K562 (cell line): ENCODE results near the gene ESAM. TPM values are rescaled to one million over a fixed set of nuclear protein-coding genes. Genes with fewer than 3 reads are reported as not detected.

Experiments
- ATAC-seq: fragments of 200-7000 bp; cut with Tn5 transposase; 3 replicates; pipeline ENCODE4 v1.9.1; 2020; ENCODE audit warnings: moderate library complexity
- BruUV-seq: library from RNA; stranded (reverse); fragments of 400-500 nt; replicated peaks from 2 replicates; lab custom pipeline; 2021; lab: Mats Ljungman, UMichigan
- CTCF ChIA-PET: fragments of 300-600 bp; formaldehyde crosslinking; extraction: SDS; loops from one replicate; lab custom pipeline; 2021; ENCODE audit warnings: low intra/inter-chr PET ratio; lab: Yijun Ruan, JAX
- POLR2A ChIA-PET: fragments of 300-600, 350-650 bp; sonication (Branson Sonifier 250); formaldehyde crosslinking; extraction: SDS; loops from one replicate; lab custom pipeline; 2021; ENCODE audit warnings: antibody characterized with exemption, inconsistent platforms; lab: Yijun Ruan, JAX
- DNase-seq, 4 experiments: peaks; one replicate each; pipeline versions ENCODE4 v3.0.0 to v3.0.0-alpha.2; 2011 to 2018; ENCODE audit warnings: low spot score in 3 of 4, mixed read lengths in 3 of 4; ENCODE audit errors: extremely low read depth in 1 of 4
- FAIRE-seq: peaks from 2 replicates; lab custom pipeline; 2011; peaks lifted over from hg19 to GRCh38; lab: Jason Lieb, UNC
- H2AFZ ChIP-seq: 2 replicates; pipeline ENCODE4 v1.6.0; 2011; ENCODE audit warnings: low read depth, low read length, control low read depth, inconsistent platforms
- H3K27ac ChIP-seq: fragments of 200-600 bp; 3 replicates; pipeline ENCODE4 v1.8.0; 2011; ENCODE audit warnings: low read depth, mild to moderate bottlenecking, control low read depth, inconsistent platforms, low read length, moderate library complexity, mixed read lengths; ENCODE audit errors: extremely low read depth
- H3K27me3 ChIP-seq, 2 experiments: fragments of 300-600 bp in 1 of 2; 2 replicates in 1 of 2; 3 replicates in 1 of 2; pipeline versions ENCODE4 v1.6.0 to v1.8.0; 2011; ENCODE audit warnings: inconsistent platforms in 2 of 2, low read length in 2 of 2, mild to moderate bottlenecking in 1 of 2, mixed read lengths in 1 of 2, moderate library complexity in 1 of 2; ENCODE audit not compliant: control insufficient read depth in 2 of 2, insufficient read depth in 2 of 2
- H3K36me3 ChIP-seq: fragments of 300-600 bp; 3 replicates; pipeline ENCODE4 v1.8.0; 2011; ENCODE audit warnings: mild to moderate bottlenecking, low read length, inconsistent platforms; ENCODE audit not compliant: control insufficient read depth, insufficient read depth
- H3K4me1 ChIP-seq, 2 experiments: fragments of 200-600 bp in 1 of 2; replicated peaks in 1 of 2; 2 replicates in 1 of 2; 3 replicates in 1 of 2; pipeline versions ENCODE4 v1.5.1 to v1.8.0; 2011; ENCODE audit warnings: inconsistent platforms in 2 of 2, low read length in 2 of 2, mild to moderate bottlenecking in 1 of 2, mixed read lengths in 1 of 2, moderate library complexity in 1 of 2; ENCODE audit not compliant: control insufficient read depth in 2 of 2, insufficient read depth in 2 of 2
- H3K4me2 ChIP-seq: 2 replicates; pipeline ENCODE4 v1.6.1; 2011; ENCODE audit warnings: low read length, control low read depth, inconsistent platforms, mixed read lengths; ENCODE audit not compliant: insufficient read depth
- H3K4me3 ChIP-seq: fragments of 200-600 bp; sonication (generic), shearing (Covaris generic); 2 replicates; pipeline ENCODE4 v1.5.1; 2016; ENCODE audit warnings: control low read depth, inconsistent platforms
- H3K79me2 ChIP-seq: fragments of 200-600 bp; 3 replicates; pipeline ENCODE4 v1.8.0; 2011; ENCODE audit warnings: low read length, inconsistent platforms; ENCODE audit not compliant: control insufficient read depth, insufficient read depth
- H3K9ac ChIP-seq, 2 experiments: 2 replicates each; pipeline versions ENCODE4 v1.6.0 to v1.6.1; 2011; ENCODE audit warnings: low read depth in 2 of 2, low read length in 2 of 2, control low read depth in 1 of 2, inconsistent platforms in 1 of 2, mild to moderate bottlenecking in 1 of 2, mixed read lengths in 1 of 2; ENCODE audit not compliant: insufficient read depth in 1 of 2
- H3K9me1 ChIP-seq: one replicate; pipeline ENCODE4 v1.6.0; 2011; ENCODE audit warnings: inconsistent platforms, mild to moderate bottlenecking, low read length, moderate library complexity; ENCODE audit not compliant: control insufficient read depth, insufficient read depth
- H3K9me3 ChIP-seq: replicated peaks from 2 replicates; pipeline ENCODE4 v1.5.1; 2011; ENCODE audit warnings: low read depth, low read length, inconsistent platforms; ENCODE audit not compliant: control insufficient read depth, insufficient read depth
- H4K20me1 ChIP-seq: replicated peaks from 2 replicates; pipeline ENCODE4 v1.6.1; 2011; ENCODE audit warnings: low read length, inconsistent platforms, mixed read lengths; ENCODE audit not compliant: control insufficient read depth, insufficient read depth
- ASH1L ChIP-seq: fragments of 450-650 bp; IDR thresholded peaks from 2 replicates; pipeline ENCODE4 v1.6.1; 2018; ENCODE audit warnings: borderline replicate concordance, mild to moderate bottlenecking, low read depth; ENCODE audit not compliant: partially characterized antibody
- BRF1 ChIP-seq: IDR thresholded peaks from 3 replicates; pipeline ENCODE4 v1.6.1; 2011; ENCODE audit warnings: borderline replicate concordance, mild to moderate bottlenecking; ENCODE audit not compliant: insufficient read length; ENCODE audit errors: extremely low read depth
- MCM3 ChIP-seq: fragments of 450-650 bp; IDR thresholded peaks from 2 replicates; pipeline ENCODE4 v1.6.1; 2016
- NFE2 ChIP-seq: IDR thresholded peaks from 2 replicates; pipeline ENCODE4 v1.6.1; 2014; ENCODE audit warnings: antibody characterized with exemption, low read depth
- ZFP30 ChIP-seq: fragments of 250-450 bp; sonication (Bioruptor Pico); IDR thresholded peaks from 2 replicates; pipeline ENCODE4 v1.8.0; 2022; ENCODE audit warnings: moderate library complexity, mild to moderate bottlenecking, inconsistent platforms, borderline replicate concordance
- ZNF121 ChIP-seq: sonication (generic); formaldehyde crosslinking; conservative IDR thresholded peaks from 2 replicates; pipeline ENCODE4 v1.8.0; 2022; ENCODE audit warnings: missing genetic modification reagents
- ZNF274 ChIP-seq: IDR thresholded peaks from 2 replicates; pipeline ENCODE4 v1.6.1; 2011; ENCODE audit warnings: low read depth, mild to moderate bottlenecking, low read length, moderate library complexity, borderline replicate concordance
- ZNF518B ChIP-seq: fragments of 250-450 bp; sonication (Bioruptor Pico); IDR thresholded peaks from 2 replicates; pipeline ENCODE4 v1.5.0; 2021; ENCODE audit warnings: mild to moderate bottlenecking, moderate library complexity
- WGBS: fragments of 100-300 bp; shearing (Covaris generic); methylation state at CpG from one replicate; pipeline ENCODE4 v1.1.6; 2016; ENCODE audit warnings: low coverage, mixed read lengths; ENCODE audit not compliant: insufficient coverage; ENCODE audit errors: missing lambda C conversion rate; 5-methylcytosine and 5-hydroxymethylcytosine counted together
- in situ Hi-C: fragments of 300-500 bp; cut with MboI; formaldehyde crosslinking; loops from 4 replicates; pipeline ENCODE4 v1.15.0; 2018; ENCODE audit warnings: inconsistent platforms, mixed read lengths
- intact Hi-C: fragments of 100-400 bp; cut with micrococcal nuclease; formaldehyde crosslinking; loops from 2 replicates; pipeline ENCODE4 v1.14.2; 2022
- polyA plus RNA-seq, 8 experiments: library from polyadenylated mRNA; depleted of rRNA in 4 of 8; stranded (reverse) in 5 of 8; unstranded in 3 of 8; fragments of >200 nt; fragmentation: Nextera tagmentation in 2 of 8; fragmentation: Illumina TruSeq in 1 of 8; extraction: Ambion mirVana in 2 of 8; extraction: Trizol in 1 of 8; gene quantifications; 2 replicates each; pipeline versions ENCODE4 v1.2.1 to v1.2.3, GENCODE V29; 2011 to 2014; ENCODE audit warnings: inconsistent platforms in 1 of 8, missing spikeins in 1 of 8
- total RNA-seq, 7 experiments: library from RNA; depleted of rRNA in 6 of 7; stranded (reverse); fragments of >200 nt in 6 of 7; fragmentation: Illumina TruSeq in 2 of 7; extraction: Trizol in 2 of 7; gene quantifications; 2 replicates each; pipeline versions ENCODE4 v1.2.1 to v1.2.3, GENCODE V29; 2011 to 2021; ENCODE audit warnings: low replicate concordance in 1 of 7
- TF ChIP-seq, protein P1 (sequence below): sonication (generic); formaldehyde crosslinking; IDR thresholded peaks from 2 replicates; pipeline ENCODE4 v1.8.1; 2023; ENCODE audit warnings: mild to moderate bottlenecking, missing genetic modification reagents
- TF ChIP-seq, protein P2 (sequence below): sonication (generic); formaldehyde crosslinking; IDR thresholded peaks from 2 replicates; pipeline ENCODE4 v1.4.0; 2020; ENCODE audit warnings: mild to moderate bottlenecking, missing genetic modification reagents

Gene ESAM
- total and polyA plus RNA-seq, 9 of the 15 experiments (the other 6 are each of a cell fraction or from before 2014, with no cell fraction given): 0.06 to 1.5 (median 0.22) TPM

GRCh38 chr11:124754710-124755109, 7.4 kb downstream of the ESAM start (continued):
- no peak for TF ChIP-seq ASH1L

DNA sequence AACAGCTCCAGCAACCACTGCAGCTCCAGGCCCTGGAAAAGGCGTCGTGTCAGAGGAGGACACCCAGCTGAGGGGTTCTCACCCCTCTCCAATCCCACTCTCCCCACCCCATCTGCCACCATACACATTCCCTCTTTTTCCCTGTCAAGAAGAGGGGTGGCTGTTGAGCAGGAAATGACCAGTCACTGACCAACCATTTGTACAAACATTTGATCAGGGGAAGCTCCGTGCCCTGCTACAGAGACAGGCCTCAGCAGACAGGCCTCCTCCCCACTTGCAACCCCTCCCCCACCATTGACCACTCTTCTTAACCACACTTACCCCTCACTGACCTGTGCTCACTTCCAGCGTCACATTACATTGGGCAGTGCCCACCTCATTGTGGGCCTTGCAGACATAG, 7.8 kb downstream of the ESAM start:
- DNase-seq: no peak
- ATAC-seq: no peak
- H4K20me1 ChIP-seq: no peaks in the 10 kb centered on the region
- BruUV-seq: no TSS peak
- FAIRE-seq: no peak
- peaks cover 6 to 63% of the 10 kb centered on the region in 2 experiments; a peak in 4 of 5 replicates for H3K27me3 ChIP-seq
- peaks cover 11 to 26% of the 10 kb centered on the region in 2 experiments; a peak in 4 of 5 replicates for H3K4me1 ChIP-seq
- POLR2A ChIA-PET: interaction anchor here (1.1 kb wide), 1 partner anchor 81 kb away, joined by 3 read pairs; the partner anchor contains the start of genes SIAE and SPA17
- WGBS: 13% methylated on average over 4 of the region's 4 CpGs
- CTCF ChIA-PET: no interaction called here
- H3K9me1 ChIP-seq: no peaks in the 10 kb centered on the region
- no peak overlapping the region for H2AFZ ChIP-seq
- H3K27ac ChIP-seq: no peak overlapping the region
- H3K4me3 ChIP-seq: no peak overlapping the region
- H3K36me3 ChIP-seq: no peaks in the 10 kb centered on the region
- intact Hi-C loops: no loop called here
- TF ChIP-seq BRF1: no peak
- TF ChIP-seq, protein P1, sequence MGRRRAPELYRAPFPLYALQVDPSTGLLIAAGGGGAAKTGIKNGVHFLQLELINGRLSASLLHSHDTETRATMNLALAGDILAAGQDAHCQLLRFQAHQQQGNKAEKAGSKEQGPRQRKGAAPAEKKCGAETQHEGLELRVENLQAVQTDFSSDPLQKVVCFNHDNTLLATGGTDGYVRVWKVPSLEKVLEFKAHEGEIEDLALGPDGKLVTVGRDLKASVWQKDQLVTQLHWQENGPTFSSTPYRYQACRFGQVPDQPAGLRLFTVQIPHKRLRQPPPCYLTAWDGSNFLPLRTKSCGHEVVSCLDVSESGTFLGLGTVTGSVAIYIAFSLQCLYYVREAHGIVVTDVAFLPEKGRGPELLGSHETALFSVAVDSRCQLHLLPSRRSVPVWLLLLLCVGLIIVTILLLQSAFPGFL (CRISPR knock-in tag): no peak
- no peak for TF ChIP-seq MCM3
- TF ChIP-seq, protein P2, sequence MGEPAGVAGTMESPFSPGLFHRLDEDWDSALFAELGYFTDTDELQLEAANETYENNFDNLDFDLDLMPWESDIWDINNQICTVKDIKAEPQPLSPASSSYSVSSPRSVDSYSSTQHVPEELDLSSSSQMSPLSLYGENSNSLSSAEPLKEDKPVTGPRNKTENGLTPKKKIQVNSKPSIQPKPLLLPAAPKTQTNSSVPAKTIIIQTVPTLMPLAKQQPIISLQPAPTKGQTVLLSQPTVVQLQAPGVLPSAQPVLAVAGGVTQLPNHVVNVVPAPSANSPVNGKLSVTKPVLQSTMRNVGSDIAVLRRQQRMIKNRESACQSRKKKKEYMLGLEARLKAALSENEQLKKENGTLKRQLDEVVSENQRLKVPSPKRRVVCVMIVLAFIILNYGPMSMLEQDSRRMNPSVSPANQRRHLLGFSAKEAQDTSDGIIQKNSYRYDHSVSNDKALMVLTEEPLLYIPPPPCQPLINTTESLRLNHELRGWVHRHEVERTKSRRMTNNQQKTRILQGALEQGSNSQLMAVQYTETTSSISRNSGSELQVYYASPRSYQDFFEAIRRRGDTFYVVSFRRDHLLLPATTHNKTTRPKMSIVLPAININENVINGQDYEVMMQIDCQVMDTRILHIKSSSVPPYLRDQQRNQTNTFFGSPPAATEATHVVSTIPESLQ (CRISPR knock-in tag): no peak
- no peak for TF ChIP-seq ZNF274
- no peak for TF ChIP-seq NFE2
- no peak for TF ChIP-seq ZNF121 (CRISPR knock-in tag)
- TF ChIP-seq ZFP30 (CRISPR knock-in tag): no peak
- no peak for TF ChIP-seq ZNF518B (CRISPR knock-in tag)
- H3K9me3 ChIP-seq: no peaks in the 10 kb centered on the region
- no peak overlapping the region for H3K4me2 ChIP-seq
- no peak overlapping the region for H3K9ac ChIP-seq
- no peaks in the 10 kb centered on the region for H3K79me2 ChIP-seq
- in situ Hi-C loops: no loop called here
